IPS-NIHi7 (cell line): Measurements from ENCODE around the gene MCF2L2.

ENCODE experiments used
- DNase-seq: peaks from one replicate; pipeline ENCODE4 v3.0.0; 2012; ENCODE audit warnings: mixed read lengths; ENCODE audit errors: extremely low spot score

Gene MCF2L2

GRCh38 chr3:183369627-183370026 lies 58.8 kb downstream of the MCF2L2 start:
- DNase-seq = no peak

DNA sequence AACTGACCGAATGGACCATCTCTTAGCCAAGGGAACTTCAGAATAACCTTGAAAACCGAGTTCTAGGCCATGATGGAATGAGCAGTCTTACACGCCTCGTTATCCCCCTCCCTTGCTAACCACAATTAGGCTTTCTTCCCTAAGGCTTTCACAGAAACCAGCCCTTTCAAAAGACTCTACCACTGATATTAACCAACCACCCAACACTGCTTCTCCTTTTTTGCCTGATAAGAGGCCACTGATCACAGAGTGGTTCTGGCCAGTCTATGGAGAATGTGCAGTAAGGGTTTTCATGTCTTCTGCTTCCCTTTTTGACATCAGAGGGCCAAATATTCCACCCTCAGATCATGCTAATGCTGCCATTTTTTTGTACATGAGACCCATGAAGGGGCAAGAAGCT lies 59.3 kb downstream of the MCF2L2 start:
- no peak for DNase-seq

DNA sequence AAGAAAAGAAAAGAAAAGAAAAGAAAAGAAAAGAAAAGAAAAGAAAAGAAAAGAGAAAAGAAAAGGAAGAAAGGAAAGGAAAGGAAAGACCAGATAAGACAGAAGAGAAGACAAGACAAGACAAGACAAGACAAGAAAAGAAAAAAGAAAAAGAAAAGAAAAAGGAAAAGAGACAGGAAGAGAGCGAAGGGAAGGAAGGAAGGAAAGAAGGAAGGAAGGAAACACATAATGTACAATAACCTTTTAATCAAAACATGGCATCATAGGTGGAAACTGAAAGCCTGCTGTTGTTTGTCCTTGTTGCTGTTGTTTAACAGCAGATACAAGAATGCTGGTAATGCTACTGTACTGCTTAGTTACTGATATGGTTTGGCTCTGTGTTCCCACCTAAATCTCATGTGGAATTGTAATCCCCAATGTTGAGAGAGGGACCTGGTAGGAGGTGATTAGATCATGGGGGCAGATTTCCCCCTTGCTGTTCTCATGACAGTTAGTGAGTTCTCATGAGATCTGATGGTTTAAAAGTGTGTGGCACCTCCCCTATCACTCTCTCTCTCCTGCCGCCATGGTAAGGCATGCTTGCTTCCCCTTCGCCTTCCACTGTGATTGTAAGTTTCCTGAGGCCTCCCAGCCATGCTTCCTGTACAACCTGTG lies 67.3 kb downstream of the MCF2L2 start:
- DNase-seq = no peak

DNA sequence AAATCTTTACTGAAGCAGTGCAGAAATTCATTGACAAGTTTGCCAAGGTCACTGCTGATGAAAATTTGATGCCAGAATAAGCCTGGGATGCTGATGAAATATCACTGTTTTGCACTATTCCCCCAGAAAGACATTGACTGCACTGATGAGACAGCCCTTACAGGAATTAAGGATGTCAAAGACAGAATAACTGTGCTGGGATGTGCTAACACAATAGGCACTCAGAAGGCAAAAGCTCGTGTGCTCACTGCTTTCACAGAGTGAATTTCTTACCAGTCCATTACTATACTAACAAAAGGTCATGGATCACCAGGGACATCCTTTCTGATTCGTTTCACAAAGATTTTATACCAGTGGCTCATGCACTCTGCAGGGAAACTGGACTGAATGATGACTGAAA lies 69.4 kb downstream of the MCF2L2 start:
- no peak for DNase-seq

DNA sequence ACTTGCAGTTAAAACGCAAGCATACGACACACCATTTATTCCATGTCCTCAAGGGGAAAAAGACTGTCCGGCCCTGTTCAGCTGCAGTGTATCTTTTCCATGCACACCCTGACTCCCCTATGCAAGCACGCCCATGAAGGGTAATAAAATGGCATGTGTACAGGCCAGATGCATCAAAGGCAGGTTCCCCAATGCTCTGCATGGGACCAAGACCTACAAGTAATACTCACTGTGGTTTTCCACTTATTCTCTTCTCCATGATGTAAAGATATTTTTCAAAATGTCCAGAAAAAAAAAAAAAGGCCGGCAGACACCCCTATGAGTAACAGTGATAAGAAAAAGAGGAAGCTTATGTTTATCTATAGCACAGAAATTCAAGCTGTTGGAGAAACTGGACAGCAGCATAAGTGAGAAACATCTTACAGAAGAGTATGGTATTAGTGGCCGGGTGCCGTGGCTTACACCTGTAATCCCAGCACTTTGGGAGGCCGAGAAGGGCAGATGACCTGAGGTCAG lies 70.8 kb downstream of the MCF2L2 start:
- DNase-seq = no peak

- DNase-seq = no peak
Observed at GRCh38 chr3:183356920-183357319, 71.5 kb downstream of the MCF2L2 start.

GRCh38 chr3:183354874-183355273 lies 73.5 kb downstream of the MCF2L2 start:
- no peak for DNase-seq

DNA sequence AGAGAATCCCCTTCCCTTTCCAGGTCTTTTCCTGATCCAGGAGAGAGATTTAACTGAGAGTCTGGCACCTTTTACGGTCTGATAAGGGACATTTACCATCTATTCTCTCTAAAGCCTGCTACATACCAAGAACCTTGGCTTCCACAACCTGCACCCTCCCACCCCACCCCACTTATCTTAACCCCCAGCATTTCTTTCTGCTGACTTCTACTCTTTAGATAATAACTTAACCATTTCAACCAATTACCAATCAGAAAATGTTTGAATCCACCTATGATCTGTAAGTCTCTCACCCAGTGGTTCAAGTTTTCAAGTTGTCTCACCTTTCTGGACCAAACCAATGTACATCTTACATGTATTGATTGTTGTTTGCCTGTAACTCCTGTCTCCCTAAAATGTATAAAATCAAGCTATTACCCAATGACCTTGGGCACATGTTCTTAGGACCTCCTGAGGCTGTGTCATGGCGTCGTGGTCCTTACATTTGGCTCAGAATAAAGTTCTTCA lies 74.0 kb downstream of the MCF2L2 start:
- no peak for DNase-seq

- no peak for DNase-seq
Observed at GRCh38 chr3:183353421-183353820, 75.0 kb downstream of the MCF2L2 start.

DNA sequence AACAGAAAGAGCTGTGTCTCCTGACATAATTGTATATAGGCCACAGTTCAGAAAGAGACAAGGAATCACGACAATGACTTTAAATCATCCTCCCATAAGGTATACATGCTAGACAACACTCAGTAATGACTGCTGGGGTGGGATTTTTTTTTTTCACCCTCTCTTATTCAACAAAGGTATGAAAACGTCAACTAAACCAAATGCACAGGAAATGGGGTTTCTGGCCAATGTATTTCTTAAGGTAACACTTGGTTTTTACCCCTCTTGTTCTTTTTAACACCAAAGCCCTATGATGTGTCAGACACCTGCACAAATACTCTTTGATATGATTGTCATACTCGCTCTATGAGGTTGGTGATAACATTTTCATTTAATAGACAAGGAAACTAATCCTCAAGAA lies 78.3 kb downstream of the MCF2L2 start:
- DNase-seq = no peak

- DNase-seq = no peak
Observed at GRCh38 chr3:183349421-183350157, 78.8 kb downstream of the MCF2L2 start.

- DNase-seq = no peak
Observed at GRCh38 chr3:183342824-183343223, 85.6 kb downstream of the MCF2L2 start.

DNA sequence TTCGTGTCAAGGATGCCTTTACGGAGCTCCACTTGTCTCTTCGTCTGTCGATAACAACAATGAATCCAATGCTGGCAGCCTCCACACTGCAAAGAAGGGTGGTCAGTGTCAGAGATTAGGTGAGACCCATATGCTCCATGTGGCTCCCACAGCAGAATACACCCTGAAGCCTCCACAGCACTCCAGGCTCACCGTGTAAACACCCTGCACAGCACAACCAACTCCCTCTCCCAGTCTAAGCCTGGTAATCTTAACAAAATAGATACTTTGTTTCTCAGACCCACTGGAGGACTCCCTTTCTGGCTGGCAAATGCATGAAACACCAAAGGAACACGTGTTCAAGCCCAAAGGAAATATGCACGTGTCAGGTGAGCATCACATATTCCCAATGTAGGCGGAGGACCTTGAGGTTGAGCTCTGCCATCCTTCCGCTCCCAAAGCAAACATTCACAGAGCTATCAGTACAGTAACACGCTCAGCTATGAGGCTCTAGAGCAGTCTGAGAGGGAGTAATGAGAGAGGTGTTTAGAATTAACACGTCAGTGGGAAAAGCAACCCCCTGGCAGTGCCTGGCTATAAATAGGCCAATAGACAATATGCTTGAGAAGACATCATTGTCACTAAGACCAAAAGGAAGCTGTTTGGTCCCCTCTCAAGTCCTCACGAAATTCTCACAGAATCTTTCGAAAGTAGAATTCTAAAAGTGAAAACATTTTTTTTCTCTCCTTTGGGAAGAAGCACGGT lies 86.7 kb downstream of the MCF2L2 start:
- DNase-seq = no peak

DNA sequence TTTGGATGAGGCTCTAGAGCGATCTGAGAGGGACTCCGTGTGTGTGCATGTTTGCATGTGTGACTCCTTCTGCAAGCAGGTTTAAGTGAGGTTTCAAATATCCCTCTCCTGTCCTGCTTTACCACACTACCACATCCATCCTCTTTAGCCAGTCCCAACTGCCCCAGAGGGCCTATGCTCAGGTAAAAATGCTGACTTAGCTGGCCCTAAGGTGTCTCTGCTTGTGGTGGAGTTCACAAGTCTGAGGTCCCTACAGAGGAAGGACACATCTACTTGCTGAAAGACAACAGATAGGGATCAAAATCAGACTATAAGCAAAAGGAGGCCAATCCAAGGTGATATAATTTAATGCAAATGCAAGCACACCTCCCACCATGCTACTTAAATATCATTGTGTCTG lies 88.2 kb downstream of the MCF2L2 start:
- DNase-seq = no peak

DNA sequence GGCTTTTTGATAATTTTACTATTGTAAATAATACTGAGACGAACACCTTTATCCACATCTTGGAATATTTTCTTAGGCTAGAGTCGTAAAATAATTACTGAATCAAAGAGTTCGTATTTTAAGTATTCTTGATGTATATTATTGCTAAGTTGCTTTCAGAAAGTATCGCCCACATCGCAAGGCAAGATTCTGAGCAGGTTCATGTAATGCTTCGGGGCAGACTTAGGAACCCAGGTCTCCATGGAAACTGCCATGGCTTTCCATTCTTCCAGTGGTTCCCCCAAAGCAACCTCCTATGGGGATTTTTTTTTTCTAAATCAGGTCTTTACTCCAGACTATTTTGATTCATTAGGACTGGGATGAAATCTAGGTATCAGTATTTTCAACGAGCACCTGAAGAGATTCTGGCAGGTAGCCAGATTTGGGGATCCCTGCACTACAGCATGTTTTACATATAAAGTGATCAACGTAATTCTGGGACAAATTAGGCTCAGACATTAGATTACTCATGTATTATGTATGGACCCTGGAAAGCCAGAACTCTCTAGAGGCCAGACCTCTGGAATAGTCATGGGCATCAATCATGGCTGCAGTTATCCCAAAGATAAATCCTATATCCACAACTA lies 88.8 kb downstream of the MCF2L2 start:
- DNase-seq = no peak

DNA sequence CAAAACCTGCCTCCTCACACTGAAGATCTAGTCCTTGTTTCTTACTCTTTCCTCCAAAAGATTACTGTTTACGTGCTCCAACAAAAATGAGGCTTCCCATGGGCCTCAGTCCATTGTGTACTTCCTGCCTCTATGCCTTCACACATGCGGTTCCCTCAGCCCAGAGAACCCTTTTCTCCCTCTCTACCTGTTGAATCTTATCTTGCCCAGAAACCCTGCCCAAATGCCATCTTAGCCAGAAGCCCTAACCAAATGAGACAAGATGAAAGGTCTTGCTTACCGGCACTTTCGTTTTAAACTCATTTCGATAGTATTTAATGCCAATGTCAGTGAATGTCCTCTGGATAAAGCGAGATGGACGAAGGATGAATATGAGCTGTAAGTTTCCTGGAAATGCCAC lies 89.9 kb downstream of the MCF2L2 start:
- DNase-seq = no peak

- no peak for DNase-seq
Observed at GRCh38 chr3:183332487-183332886, 95.9 kb downstream of the MCF2L2 start.

- DNase-seq = no peak
Observed at GRCh38 chr3:183331498-183331897, 96.9 kb downstream of the MCF2L2 start.

GRCh38 chr3:183330881-183331280 lies 97.5 kb downstream of the MCF2L2 start:
- peak; percentile 58 for DNase-seq

GRCh38 chr3:183329543-183329942 lies 98.9 kb downstream of the MCF2L2 start:
- DNase-seq = no peak

GRCh38 chr3:183328823-183329222 lies 99.6 kb downstream of the MCF2L2 start:
- no peak for DNase-seq

DNA sequence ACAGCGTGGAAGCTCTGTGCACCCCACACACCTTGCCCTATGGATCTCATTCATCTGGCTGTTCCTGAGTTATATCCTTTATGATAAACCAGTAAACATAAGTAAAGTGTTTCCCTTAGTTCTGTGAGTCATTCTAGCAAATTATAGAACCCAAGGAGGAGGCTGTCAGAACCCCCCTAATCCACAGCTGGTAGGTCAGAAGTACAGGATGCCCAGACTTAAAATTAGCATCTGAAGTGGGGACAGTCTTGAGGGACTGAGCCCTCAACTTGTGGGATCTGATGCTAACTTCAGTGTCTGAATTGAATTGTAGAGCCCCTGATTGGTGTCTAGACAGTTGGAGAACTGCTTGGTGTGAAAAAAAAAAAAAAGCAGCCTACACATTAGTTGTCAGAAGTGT lies 100.3 kb downstream of the MCF2L2 start:
- no peak for DNase-seq
